Cardiac fibroblast (primary cell): ENCODE measurements around the gene ITSN1.
"Not testable (repeated sequence)": the region's sequence is repeated elsewhere in the genome, so short reads cannot be mapped to it uniquely, and the experiment has no call there.

Experiments used
- DNase-seq, 2 donors: peaks; one replicate each; pipeline versions ENCODE4 v3.0.0 to v3.0.0-alpha.2; 2010; ENCODE audit warnings: low read depth in 2 of 2
- H3K4me3 ChIP-seq, 2 donors: replicated peaks in 1 of 2; 1 replicate in 1 of 2; 2 replicates in 1 of 2; pipeline ENCODE4 v1.5.1; 2011; ENCODE audit warnings: low read depth in 2 of 2, low read length in 2 of 2, mild to moderate bottlenecking in 2 of 2, moderate library complexity in 1 of 2
- CTCF ChIP-seq: IDR thresholded peaks from one replicate; pipeline ENCODE4 v1.5.1; 2011; ENCODE audit warnings: low read depth, mild to moderate bottlenecking, low read length, inconsistent platforms

The ITSN1 gene

GRCh38 chr21:33924766-33925100, 282.4 kb downstream of the ITSN1 start:
- no peak overlapping the region for H3K4me3 ChIP-seq
- TF ChIP-seq CTCF = no peak
- no peak for DNase-seq

GRCh38 chr21:33926248-33926647, 283.9 kb downstream of the ITSN1 start:
- not testable (repeated sequence) for H3K4me3 ChIP-seq, DNase-seq

GRCh38 chr21:33931052-33931798, 288.9 kb downstream of the ITSN1 start:
- peak overlapping the region in 1 of 2 donors; percentile 43 for H3K4me3 ChIP-seq
- DNase-seq = not testable (repeated sequence)

- TF ChIP-seq CTCF = no peak
- peak in 1 of 2 donors; percentile 29 for DNase-seq
- H3K4me3 ChIP-seq = peak overlapping the region; percentile 0 to 43
Observed at GRCh38 chr21:33931799-33932390, 289.6 kb downstream of the ITSN1 start.

- no peak overlapping the region for H3K4me3 ChIP-seq
- no peak for DNase-seq
- TF ChIP-seq CTCF = no peak
Observed at GRCh38 chr21:33932731-33933130, 290.4 kb downstream of the ITSN1 start.

- peak; percentile 42 to 43 for DNase-seq
- H3K4me3 ChIP-seq = no peak overlapping the region
- no peak for TF ChIP-seq CTCF
Observed at GRCh38 chr21:33936301-33937038, 294.2 kb downstream of the ITSN1 start.

GRCh38 chr21:33937146-33937545, 294.8 kb downstream of the ITSN1 start:
- DNase-seq = no peak
- H3K4me3 ChIP-seq = no peak overlapping the region
- no peak for TF ChIP-seq CTCF
